Right atrium auricular region (tissue), 2 donors: ENCODE measurements around the gene FOLR2. TPM values are rescaled to one million over a fixed set of nuclear protein-coding genes. Genes with fewer than 3 reads are reported as not detected.

Experiments
- DNase-seq: peaks from one replicate; pipeline ENCODE4 v3.0.0-alpha.2; 2019; ENCODE audit warnings: low spot score
- H3K27ac ChIP-seq, 2 donors: fragments of 200-600 bp; sonication (generic); 1 replicate in 1 of 2; 2 replicates in 1 of 2; pipeline ENCODE4 v1.5.1; 2016 to 2019
- H3K27me3 ChIP-seq, 2 donors: fragments of 200-600 bp; sonication (generic); one replicate each; pipeline versions ENCODE4 v1.5.1 to v1.6.0; 2017 to 2019
- H3K36me3 ChIP-seq: fragments of 200-600 bp; sonication (generic); one replicate; pipeline ENCODE4 v1.5.1; 2016
- H3K4me1 ChIP-seq, 2 donors: fragments of 200-600 bp; sonication (generic); one replicate each; pipeline versions ENCODE4 v1.5.1 to v1.6.0; 2017 to 2019
- H3K4me3 ChIP-seq, 2 donors: fragments of 200-600 bp; sonication (generic); 1 replicate in 1 of 2; 2 replicates in 1 of 2; pipeline ENCODE4 v1.5.1; 2017 to 2019; ENCODE audit warnings: mild to moderate bottlenecking in 1 of 2, moderate library complexity in 1 of 2
- H3K9me3 ChIP-seq, 2 donors: fragments of 200-600 bp; sonication (generic); one replicate each; pipeline ENCODE4 v1.5.1; 2019
- CTCF ChIP-seq, 2 donors: fragments of 200-600 bp; sonication (generic); IDR thresholded peaks; one replicate each; pipeline ENCODE4 v1.5.1; 2019; ENCODE audit warnings: antibody characterized with exemption in 2 of 2
- total RNA-seq, 2 donors: library from RNA; depleted of rRNA; stranded (reverse); fragments of >200 nt; gene quantifications; one replicate each; pipeline ENCODE4 v1.1.0, GENCODE V29; 2016

The FOLR2 gene
- total RNA-seq, 2 donors from 2014 or later, result 10.8 to 32.5 TPM

- no peaks in the 10 kb centered on the region for H3K9me3 ChIP-seq
- TF ChIP-seq CTCF (IDR thresholded peaks at IDR 0.05), result no peak
- no peak overlapping the region for H3K4me3 ChIP-seq
- H3K27ac ChIP-seq, result peak overlapping the region in 1 of 2 donors; percentile 53
- no peak for DNase-seq
- H3K4me1 ChIP-seq, result peaks cover 0 to 24% of the 10 kb centered on the region in 2 donors
- H3K36me3 ChIP-seq, result peaks cover 85% of the 10 kb centered on the region
- no peaks in the 10 kb centered on the region for H3K27me3 ChIP-seq
Observed at GRCh38 chr11:72230764-72231365, 14.3 kb downstream of the FOLR2 start.

- H3K27ac ChIP-seq, result peak overlapping the region in 1 of 2 donors; percentile 53
- DNase-seq, result no peak
- no peak overlapping the region for H3K4me3 ChIP-seq
- H3K9me3 ChIP-seq, result no peaks in the 10 kb centered on the region
- no peak for TF ChIP-seq CTCF (IDR thresholded peaks at IDR 0.05)
- peaks cover 91% of the 10 kb centered on the region for H3K36me3 ChIP-seq
- H3K4me1 ChIP-seq, result peaks cover 0 to 17% of the 10 kb centered on the region in 2 donors
- H3K27me3 ChIP-seq, result no peaks in the 10 kb centered on the region
Observed at GRCh38 chr11:72231396-72232259, 15.0 kb downstream of the FOLR2 start.

GRCh38 chr11:72232260-72233055 is 15.9 kb downstream of the FOLR2 start:
- Histone ChIP-seq H3K27me3 (no peaks in the 10 kb centered on the region), H3K9me3 (no peaks in the 10 kb centered on the region), H3K4me3 (no peak overlapping the region), H3K4me1 (peaks cover 0 to 14% of the 10 kb centered on the region in 2 donors), H3K36me3 (peaks cover 98% of the 10 kb centered on the region), H3K27ac (no peak overlapping the region)
- no peak for DNase-seq
- TF ChIP-seq CTCF (IDR thresholded peaks at IDR 0.05), result no peak

GRCh38 chr11:72233056-72233772 is 16.6 kb downstream of the FOLR2 start:
- Histone ChIP-seq H3K36me3 (peaks cover 94% of the 10 kb centered on the region), H3K4me1 (peaks cover 0 to 12% of the 10 kb centered on the region in 2 donors), H3K4me3 (no peak overlapping the region)

More at GRCh38 chr11:72233056-72233772, 16.6 kb downstream of the FOLR2 start:
- Histone ChIP-seq H3K27me3 (no peaks in the 10 kb centered on the region), H3K9me3 (no peaks in the 10 kb centered on the region), H3K27ac (no peak overlapping the region)
- TF ChIP-seq CTCF (IDR thresholded peaks at IDR 0.05), result no peak
- no peak for DNase-seq
